OCI-M2 (cell line): ENCODE data around the gene LHX8.

Source experiments
- DNase-seq: peaks from one replicate; lab custom pipeline; 2025; ENCODE audit not compliant: unreplicated experiment; lab: John Stamatoyannopoulos, UW

The LHX8 gene

DNA sequence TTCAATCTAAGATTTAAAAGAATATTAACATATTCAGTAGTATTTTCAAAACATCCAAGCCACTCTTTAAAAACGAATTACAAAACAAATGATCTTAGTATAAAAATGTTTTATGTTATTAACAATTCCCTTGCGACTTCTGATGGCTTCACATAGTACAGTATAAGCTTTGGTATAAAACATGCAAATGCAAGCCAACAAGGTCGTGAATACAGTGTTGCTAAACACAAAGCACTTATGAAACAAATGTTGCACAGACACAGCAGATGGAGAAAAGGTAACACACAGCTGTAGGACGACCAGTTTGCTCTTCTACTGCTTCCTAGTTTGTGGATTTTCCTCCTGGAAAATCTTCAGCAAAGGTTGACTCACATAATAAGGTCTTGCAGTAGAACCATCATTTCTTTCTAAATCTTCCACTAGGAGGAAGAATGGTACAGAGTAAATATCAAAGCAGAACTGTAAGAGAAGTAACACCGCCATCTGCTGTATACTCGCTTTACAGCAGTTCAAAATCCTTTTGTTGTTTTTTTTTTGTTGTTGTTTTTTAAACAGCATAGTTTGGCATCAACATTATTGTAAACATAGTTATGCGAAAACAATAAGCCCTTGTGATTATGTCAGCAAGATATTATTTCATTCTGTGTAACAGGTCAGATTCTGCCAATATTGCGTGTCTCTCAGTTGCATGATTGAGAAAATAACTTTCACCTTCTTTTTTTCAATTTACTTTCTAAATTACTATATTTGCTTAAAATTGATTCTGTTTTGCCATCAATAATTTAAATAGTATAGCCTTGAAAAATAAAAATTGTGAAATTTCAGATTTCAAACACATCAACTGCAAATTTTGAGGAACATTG lies 69.5 kb downstream of the LHX8 start:
- DNase-seq: no peak

DNA sequence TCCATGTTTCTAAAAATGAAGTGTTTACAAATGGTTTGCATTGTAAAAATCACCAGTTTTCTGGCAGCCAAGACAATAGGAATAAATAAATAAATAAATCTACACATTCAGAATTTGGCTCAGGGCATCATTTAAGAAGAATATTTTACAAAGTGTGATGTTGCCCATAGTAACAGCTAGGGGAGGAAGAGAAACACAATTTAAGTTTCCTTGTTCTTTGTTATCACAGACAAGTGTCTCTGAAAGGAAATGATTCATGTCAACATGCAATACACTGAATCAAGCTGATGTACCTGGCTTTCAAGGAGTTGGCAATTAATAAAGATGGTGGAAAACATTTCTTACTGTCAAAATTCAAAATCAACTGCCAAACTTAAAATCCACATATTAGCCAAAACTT lies 74.7 kb downstream of the LHX8 start:
- DNase-seq: no peak
